M059J (cell line): Measurements from ENCODE around the gene MTA3. TPM values are rescaled to one million over a fixed set of nuclear protein-coding genes. Genes with fewer than 3 reads are reported as not detected.
"Not testable (repeated sequence)": the region's sequence is repeated elsewhere in the genome, so short reads cannot be mapped to it uniquely, and the experiment has no call there.

Experiments
- DNase-seq: peaks from one replicate; pipeline ENCODE4 v3.0.0-alpha.2; 2012; ENCODE audit warnings: low read depth
- total RNA-seq: library from RNA; depleted of rRNA; stranded (reverse); fragments of >200 nt; shearing (Covaris generic); gene quantifications from 2 replicates; pipeline ENCODE4 v1.2.3, GENCODE V29; 2014

Gene MTA3
- total RNA-seq, 1 experiment from 2014 or later = 25.0 TPM

- peak; percentile 33 for DNase-seq
Observed at GRCh38 chr2:42567364-42567763, 1.1 kb upstream of the MTA3 start.

GRCh38 chr2:42567806-42568400 is 529 bp upstream of the MTA3 start:
- no peak for DNase-seq

DNA sequence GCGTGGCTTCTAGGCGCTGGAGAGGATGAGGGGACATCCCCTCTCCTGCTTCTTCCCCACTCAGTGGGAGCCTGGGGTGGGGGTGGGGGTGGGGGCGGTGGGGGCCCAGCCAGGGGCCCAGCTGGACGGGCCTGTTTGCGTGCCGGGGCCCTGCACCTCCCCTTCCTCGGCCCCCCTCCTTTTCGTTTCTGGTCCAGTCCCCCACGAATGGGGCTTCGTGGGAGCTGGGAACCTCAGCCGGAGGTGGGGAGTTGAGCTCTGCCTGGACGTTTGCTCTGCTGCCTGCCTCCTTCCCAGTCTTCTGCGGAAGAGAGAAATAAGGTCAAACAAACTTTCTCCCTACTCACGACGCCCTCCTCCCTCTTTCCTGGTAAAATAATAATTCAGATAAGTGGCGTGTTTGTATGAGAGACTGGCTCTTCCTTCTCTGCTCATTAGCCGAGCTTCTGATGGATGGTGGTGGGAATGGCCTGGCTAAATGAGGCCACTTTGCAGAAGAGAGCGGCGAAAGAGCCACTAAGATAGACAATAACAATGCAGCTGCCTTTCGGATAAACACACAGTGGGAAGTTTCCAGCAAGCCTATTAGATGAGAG is 782 bp downstream of the MTA3 start:
- peak; percentile 31 for DNase-seq

DNA sequence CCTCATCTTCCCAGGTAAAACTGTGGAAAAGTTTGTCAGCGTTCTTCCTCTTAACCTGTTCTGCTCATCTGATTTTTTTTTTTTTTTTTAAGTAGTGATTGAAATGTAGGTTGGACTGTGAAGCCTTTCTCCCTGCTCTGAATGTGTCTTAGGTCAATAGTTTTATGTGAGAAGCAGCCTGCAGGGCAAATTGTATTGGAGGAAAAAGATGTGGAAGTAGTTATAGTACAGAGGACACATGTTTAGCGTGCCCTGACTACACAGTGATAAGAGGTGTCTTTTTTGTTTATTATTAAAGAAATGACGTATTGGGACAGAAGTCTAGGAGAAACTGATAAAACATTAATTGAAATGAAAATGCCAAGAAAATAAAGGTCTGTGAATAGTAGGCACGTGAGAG is 1.5 kb downstream of the MTA3 start:
- DNase-seq = no peak

DNA sequence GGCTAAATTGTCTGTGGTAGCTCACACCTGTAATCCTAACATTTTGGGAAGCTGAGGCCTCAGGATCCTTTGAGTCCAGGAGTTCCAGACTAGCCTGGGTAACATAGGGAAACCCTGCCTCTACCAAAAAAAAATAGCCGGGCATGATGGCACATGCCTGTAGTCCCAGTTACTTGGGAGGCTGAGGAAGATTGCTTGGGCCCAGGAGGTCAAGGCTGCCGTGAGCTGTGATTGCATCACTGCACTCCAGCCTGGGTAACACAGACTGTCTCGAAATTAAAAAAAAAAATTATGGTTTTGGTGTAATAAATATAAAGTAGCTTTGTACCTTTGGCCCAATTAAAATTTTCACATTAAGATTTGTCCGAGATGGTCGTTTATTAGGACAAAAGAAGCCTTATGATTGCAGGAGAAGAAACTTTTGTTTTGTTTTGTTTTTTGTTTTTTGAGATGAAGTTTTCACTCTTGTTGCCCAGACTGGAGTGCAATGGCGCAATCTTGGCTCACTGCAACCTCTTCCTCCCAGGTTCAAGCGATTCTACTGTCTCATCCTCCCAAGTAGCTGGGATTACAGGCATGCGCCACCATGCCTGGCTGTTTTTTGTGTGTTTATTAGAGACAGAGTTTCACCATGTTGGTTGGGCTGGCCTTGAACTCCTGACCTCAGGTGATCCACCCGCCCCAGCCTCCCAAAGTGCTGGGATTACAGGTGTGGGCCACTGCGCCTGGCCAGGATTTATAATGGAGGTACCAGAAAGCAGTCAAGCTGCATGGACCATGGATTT is 4.1 kb downstream of the MTA3 start:
- DNase-seq = no peak

- DNase-seq = no peak
Observed at GRCh38 chr2:42573256-42573655, 4.8 kb downstream of the MTA3 start.

GRCh38 chr2:42575458-42576064 is 7.1 kb downstream of the MTA3 start:
- no peak for DNase-seq

- no peak for DNase-seq
Observed at GRCh38 chr2:42578621-42579020, 10.2 kb downstream of the MTA3 start.

DNA sequence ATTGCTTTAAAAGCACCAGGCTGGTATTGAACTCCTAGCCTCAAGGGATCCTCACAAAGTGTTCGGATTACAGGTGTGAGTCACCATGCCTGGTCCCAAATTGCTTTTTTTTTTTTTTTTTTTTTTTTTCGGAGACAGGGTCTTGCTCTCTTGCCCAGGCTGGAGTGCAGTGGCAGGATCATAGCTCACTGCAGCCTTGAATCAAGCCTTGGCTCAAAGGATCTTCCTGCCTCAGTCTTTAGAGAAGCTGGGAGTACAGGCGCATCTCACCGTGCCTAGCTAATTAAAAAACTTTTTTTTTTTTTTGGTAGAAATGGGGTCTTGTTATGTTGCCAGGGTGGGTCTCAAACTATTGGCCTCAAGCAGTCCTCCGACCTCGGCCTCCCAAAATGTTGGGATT is 12.8 kb downstream of the MTA3 start:
- no peak for DNase-seq

GRCh38 chr2:42584628-42585027 is 16.2 kb downstream of the MTA3 start:
- not testable (repeated sequence) for DNase-seq

GRCh38 chr2:42585779-42586178 is 17.3 kb downstream of the MTA3 start:
- DNase-seq = peak; percentile 37

- no peak for DNase-seq
Observed at GRCh38 chr2:42587526-42588117, 19.2 kb downstream of the MTA3 start.

GRCh38 chr2:42588121-42588520 is 19.7 kb downstream of the MTA3 start:
- no peak for DNase-seq

GRCh38 chr2:42590176-42590575 is 21.7 kb downstream of the MTA3 start:
- DNase-seq = no peak

- DNase-seq = no peak
Observed at GRCh38 chr2:42593282-42593681, 24.9 kb downstream of the MTA3 start.

GRCh38 chr2:42598656-42599055 is 30.2 kb downstream of the MTA3 start:
- no peak for DNase-seq

DNA sequence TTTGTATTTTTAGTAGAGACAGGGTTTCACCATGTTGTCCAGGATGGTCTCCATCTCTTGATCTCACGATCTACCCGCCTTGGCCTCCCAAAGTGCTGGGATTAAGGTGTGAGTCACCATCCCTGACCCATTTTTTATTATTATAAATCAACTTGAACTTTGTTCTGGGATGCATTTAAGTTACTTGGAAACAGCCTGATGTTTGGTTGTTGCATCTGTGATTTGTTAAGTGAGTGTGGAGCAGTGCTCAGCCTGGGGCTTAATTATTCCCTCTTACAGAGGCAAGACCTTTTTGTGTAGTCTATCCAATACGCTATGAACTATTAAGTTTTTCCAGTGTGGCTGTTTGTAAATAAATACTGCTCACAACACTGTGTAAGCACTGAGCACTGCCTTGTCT is 32.6 kb downstream of the MTA3 start:
- peak; percentile 49 for DNase-seq

DNA sequence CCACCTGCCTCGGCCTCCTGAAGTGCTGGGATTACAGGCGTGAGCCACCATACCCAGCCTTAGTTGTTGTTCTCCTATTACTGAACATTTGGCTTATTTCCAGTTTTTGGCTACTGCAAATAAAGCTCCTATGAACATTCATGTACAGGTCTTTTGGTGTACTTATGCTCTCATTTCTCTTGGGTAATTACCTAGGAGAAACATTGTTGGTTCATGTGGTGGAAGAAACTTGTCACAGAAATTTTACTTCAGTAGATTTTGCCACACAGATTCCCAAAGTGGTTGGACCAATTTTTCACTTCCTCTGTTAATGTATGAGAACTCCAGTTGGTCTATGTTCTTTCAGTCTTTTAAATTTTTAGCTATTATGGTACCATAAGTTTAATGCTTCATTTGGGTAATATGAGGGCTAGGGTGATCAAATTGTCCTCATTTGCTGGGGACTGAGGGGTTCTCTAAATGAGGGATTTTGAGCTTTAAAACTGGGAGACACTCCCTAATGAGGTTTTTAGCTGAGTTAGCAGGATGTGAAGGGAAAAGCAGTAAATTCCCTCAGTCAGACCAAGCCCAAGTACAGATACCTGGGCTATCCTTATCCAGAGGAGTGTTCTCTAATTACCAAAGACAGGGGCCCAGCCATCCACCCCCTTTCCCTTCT is 33.9 kb downstream of the MTA3 start:
- no peak for DNase-seq

- no peak for DNase-seq
Observed at GRCh38 chr2:42602876-42603219, 34.4 kb downstream of the MTA3 start.

GRCh38 chr2:42604341-42604867 is 36.0 kb downstream of the MTA3 start:
- not testable (repeated sequence) for DNase-seq

DNA sequence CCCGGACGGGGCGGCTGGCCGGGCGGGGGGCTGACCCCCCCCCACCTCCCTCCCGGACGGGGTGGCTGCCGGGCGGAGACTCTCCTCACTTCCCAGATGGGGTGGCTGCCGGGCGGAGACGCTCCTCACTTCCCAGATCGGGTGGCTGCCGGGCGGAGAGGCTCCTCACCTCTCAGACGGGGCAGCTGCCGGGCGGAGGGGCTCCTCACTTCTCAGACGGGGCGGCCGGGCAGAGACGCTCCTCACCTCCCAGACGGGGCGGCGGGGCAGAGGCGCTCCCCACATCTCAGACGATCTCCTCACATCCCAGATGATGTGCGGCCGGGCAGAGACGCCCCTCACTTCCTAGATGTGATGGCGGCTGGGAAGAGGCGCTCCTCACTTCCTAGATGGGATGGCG is 37.7 kb downstream of the MTA3 start:
- DNase-seq = not testable (repeated sequence)
